ENCODE data around the gene ACOXL. TPM values are rescaled to one million over a fixed set of nuclear protein-coding genes. Genes with fewer than 3 reads are reported as not detected.
A peak's percentile ranks its signal among the peaks of the same experiment; 100 is the strongest.

The ACOXL gene
- total RNA-seq, 1 experiment from 2014 or later = not detected

- DNase-seq (ENCODE audit: low read depth) = no peak
These were observed 13.4 kb upstream of the ACOXL start for GRCh38 chr2:110718990-110719389.

- no peak for DNase-seq (ENCODE audit: low read depth)
These were observed 11.8 kb upstream of the ACOXL start for GRCh38 chr2:110720547-110720946.

- DNase-seq (ENCODE audit: low read depth) = no peak
These were observed 7.6 kb upstream of the ACOXL start for GRCh38 chr2:110724820-110725219.

GRCh38 chr2:110725370-110725769 lies 7.0 kb upstream of the ACOXL start:
- no peak for DNase-seq (ENCODE audit: low read depth)

GRCh38 chr2:110725859-110726258 lies 6.5 kb upstream of the ACOXL start:
- DNase-seq (ENCODE audit: low read depth) = no peak

GRCh38 chr2:110726285-110726684 lies 6.1 kb upstream of the ACOXL start:
- DNase-seq (ENCODE audit: low read depth) = no peak

- DNase-seq (ENCODE audit: low read depth) = no peak
These were observed 4.5 kb upstream of the ACOXL start for GRCh38 chr2:110727923-110728322.

GRCh38 chr2:110729106-110729505 lies 3.3 kb upstream of the ACOXL start:
- DNase-seq (ENCODE audit: low read depth) = no peak

- no peak for DNase-seq (ENCODE audit: low read depth)
These were observed 1.3 kb upstream of the ACOXL start for GRCh38 chr2:110731064-110731463.

- DNase-seq (ENCODE audit: low read depth) = peak; percentile 32
These were observed 3.0 kb downstream of the ACOXL start for GRCh38 chr2:110735366-110735765.

- no peak for DNase-seq (ENCODE audit: low read depth)
These were observed 5.4 kb downstream of the ACOXL start for GRCh38 chr2:110737783-110738182.

- peak; percentile 46 for DNase-seq (ENCODE audit: low read depth)
These were observed 8.5 kb downstream of the ACOXL start for GRCh38 chr2:110740747-110741349.

GRCh38 chr2:110741491-110741980 lies 9.2 kb downstream of the ACOXL start:
- peak; percentile 88 for DNase-seq (ENCODE audit: low read depth)

GRCh38 chr2:110742412-110742811 lies 10.0 kb downstream of the ACOXL start:
- DNase-seq (ENCODE audit: low read depth) = no peak

GRCh38 chr2:110743600-110743999 lies 11.2 kb downstream of the ACOXL start:
- no peak for DNase-seq (ENCODE audit: low read depth)

GRCh38 chr2:110744429-110744828 lies 12.1 kb downstream of the ACOXL start:
- DNase-seq (ENCODE audit: low read depth) = no peak

- DNase-seq (ENCODE audit: low read depth) = no peak
These were observed 12.7 kb downstream of the ACOXL start for GRCh38 chr2:110745048-110745447.

GRCh38 chr2:110746586-110747521 lies 14.5 kb downstream of the ACOXL start:
- no peak for DNase-seq (ENCODE audit: low read depth)

GRCh38 chr2:110747522-110748488 lies 15.4 kb downstream of the ACOXL start:
- no peak for DNase-seq (ENCODE audit: low read depth)

- peak; percentile 73 for DNase-seq (ENCODE audit: low read depth)
These were observed 16.1 kb downstream of the ACOXL start for GRCh38 chr2:110748489-110748867.

- DNase-seq (ENCODE audit: low read depth) = no peak
These were observed 19.3 kb downstream of the ACOXL start for GRCh38 chr2:110751642-110752041.

- no peak for DNase-seq (ENCODE audit: low read depth)
These were observed 20.5 kb downstream of the ACOXL start for GRCh38 chr2:110752871-110753270.

Measured in Daoy (cell line).